Measurements from ENCODE around the gene SLC13A5.
"Not testable (repeated sequence)": the region's sequence is repeated elsewhere in the genome, so short reads cannot be mapped to it uniquely, and the experiment has no call there.

SLC13A5 gene

GRCh38 chr17:6675201-6675825 lies 37.9 kb downstream of the SLC13A5 start:
- no peaks in the 10 kb centered on the region for H3K36me3 ChIP-seq (ENCODE audit: insufficient read depth, low read length)
- H3K9me3 ChIP-seq (ENCODE audit: low read length), result no peaks in the 10 kb centered on the region
- H2AFZ ChIP-seq (ENCODE audit: low read depth, low read length), result no peak overlapping the region
- peaks cover 16% of the 10 kb centered on the region for H3K27me3 ChIP-seq (ENCODE audit: insufficient read depth, low read length)
- no peaks in the 10 kb centered on the region for H3K4me1 ChIP-seq (ENCODE audit: insufficient read depth, low read length)
- no peak overlapping the region for H3K4me3 ChIP-seq (ENCODE audit: low read length)

GRCh38 chr17:6674586-6674985 lies 38.6 kb downstream of the SLC13A5 start:
- Histone ChIP-seq H3K4me3 (ENCODE audit: low read length) (no peak overlapping the region), H2AFZ (ENCODE audit: low read depth, low read length) (no peak overlapping the region), H3K36me3 (ENCODE audit: insufficient read depth, low read length) (no peaks in the 10 kb centered on the region), H3K4me1 (ENCODE audit: insufficient read depth, low read length) (no peaks in the 10 kb centered on the region), H3K9me3 (ENCODE audit: low read length) (no peaks in the 10 kb centered on the region), H3K27me3 (ENCODE audit: insufficient read depth, low read length) (peaks cover 16% of the 10 kb centered on the region)

GRCh38 chr17:6671431-6671830 lies 41.7 kb downstream of the SLC13A5 start:
- no peak overlapping the region for H2AFZ ChIP-seq (ENCODE audit: low read depth, low read length)
- H3K4me1 ChIP-seq (ENCODE audit: insufficient read depth, low read length), result no peaks in the 10 kb centered on the region
- no peak overlapping the region for H3K4me3 ChIP-seq (ENCODE audit: low read length)
- H3K27me3 ChIP-seq (ENCODE audit: insufficient read depth, low read length), result peaks cover 11% of the 10 kb centered on the region
- H3K36me3 ChIP-seq (ENCODE audit: insufficient read depth, low read length), result no peaks in the 10 kb centered on the region
- no peaks in the 10 kb centered on the region for H3K9me3 ChIP-seq (ENCODE audit: low read length)

GRCh38 chr17:6670999-6671398 lies 42.2 kb downstream of the SLC13A5 start:
- Histone ChIP-seq H3K4me3 (ENCODE audit: low read length) (no peak overlapping the region), H3K27me3 (ENCODE audit: insufficient read depth, low read length) (peaks cover 9% of the 10 kb centered on the region), H2AFZ (ENCODE audit: low read depth, low read length) (no peak overlapping the region), H3K4me1 (ENCODE audit: insufficient read depth, low read length) (no peaks in the 10 kb centered on the region), H3K36me3 (ENCODE audit: insufficient read depth, low read length) (no peaks in the 10 kb centered on the region), H3K9me3 (ENCODE audit: low read length) (no peaks in the 10 kb centered on the region)

GRCh38 chr17:6670571-6670970 lies 42.6 kb downstream of the SLC13A5 start:
- H3K36me3 ChIP-seq (ENCODE audit: insufficient read depth, low read length), result no peaks in the 10 kb centered on the region
- no peak overlapping the region for H2AFZ ChIP-seq (ENCODE audit: low read depth, low read length)
- no peaks in the 10 kb centered on the region for H3K4me1 ChIP-seq (ENCODE audit: insufficient read depth, low read length)
- no peaks in the 10 kb centered on the region for H3K9me3 ChIP-seq (ENCODE audit: low read length)
- H3K27me3 ChIP-seq (ENCODE audit: insufficient read depth, low read length), result peaks cover 9% of the 10 kb centered on the region
- no peak overlapping the region for H3K4me3 ChIP-seq (ENCODE audit: low read length)

- Histone ChIP-seq H3K4me1 (ENCODE audit: insufficient read depth, low read length) (no peaks in the 10 kb centered on the region), H3K36me3 (ENCODE audit: insufficient read depth, low read length) (no peaks in the 10 kb centered on the region), H3K27me3 (ENCODE audit: insufficient read depth, low read length) (peaks cover 5% of the 10 kb centered on the region), H3K4me3 (ENCODE audit: low read length) (no peak overlapping the region), H3K9me3 (ENCODE audit: low read length) (no peaks in the 10 kb centered on the region), H2AFZ (ENCODE audit: low read depth, low read length) (no peak overlapping the region)
Observed at GRCh38 chr17:6669479-6670212, 43.5 kb downstream of the SLC13A5 start.

- H3K9me3 ChIP-seq (ENCODE audit: low read length), result no peaks in the 10 kb centered on the region
- no peak overlapping the region for H2AFZ ChIP-seq (ENCODE audit: low read depth, low read length)
- no peaks in the 10 kb centered on the region for H3K4me1 ChIP-seq (ENCODE audit: insufficient read depth, low read length)
- peaks cover 3% of the 10 kb centered on the region for H3K27me3 ChIP-seq (ENCODE audit: insufficient read depth, low read length)
- H3K4me3 ChIP-seq (ENCODE audit: low read length), result no peak overlapping the region
- H3K36me3 ChIP-seq (ENCODE audit: insufficient read depth, low read length), result no peaks in the 10 kb centered on the region
Observed at GRCh38 chr17:6668727-6669425, 44.3 kb downstream of the SLC13A5 start.

GRCh38 chr17:6668219-6668618 lies 45.0 kb downstream of the SLC13A5 start:
- Histone ChIP-seq H3K27me3 (ENCODE audit: insufficient read depth, low read length) (peaks cover 3% of the 10 kb centered on the region), H3K4me3 (ENCODE audit: low read length) (no peak overlapping the region)

GRCh38 chr17:6667516-6667915 lies 45.7 kb downstream of the SLC13A5 start:
- H2AFZ ChIP-seq (ENCODE audit: low read depth, low read length), result no peak overlapping the region
- H3K4me3 ChIP-seq (ENCODE audit: low read length), result no peak overlapping the region
- H3K4me1 ChIP-seq (ENCODE audit: insufficient read depth, low read length), result no peaks in the 10 kb centered on the region
- peaks cover 3% of the 10 kb centered on the region for H3K27me3 ChIP-seq (ENCODE audit: insufficient read depth, low read length)
- H3K9me3 ChIP-seq (ENCODE audit: low read length), result no peaks in the 10 kb centered on the region
- no peaks in the 10 kb centered on the region for H3K36me3 ChIP-seq (ENCODE audit: insufficient read depth, low read length)

More at GRCh38 chr17:6668219-6668618, 45.0 kb downstream of the SLC13A5 start:
- no peaks in the 10 kb centered on the region for H3K9me3 ChIP-seq (ENCODE audit: low read length)
- no peaks in the 10 kb centered on the region for H3K36me3 ChIP-seq (ENCODE audit: insufficient read depth, low read length)
- no peaks in the 10 kb centered on the region for H3K4me1 ChIP-seq (ENCODE audit: insufficient read depth, low read length)
- H2AFZ ChIP-seq (ENCODE audit: low read depth, low read length), result no peak overlapping the region

GRCh38 chr17:6666557-6666956 lies 46.6 kb downstream of the SLC13A5 start:
- no peak overlapping the region for H3K4me3 ChIP-seq (ENCODE audit: low read length)
- H3K36me3 ChIP-seq (ENCODE audit: insufficient read depth, low read length), result no peaks in the 10 kb centered on the region
- H2AFZ ChIP-seq (ENCODE audit: low read depth, low read length), result no peak overlapping the region
- peaks cover 6% of the 10 kb centered on the region for H3K27me3 ChIP-seq (ENCODE audit: insufficient read depth, low read length)
- no peaks in the 10 kb centered on the region for H3K9me3 ChIP-seq (ENCODE audit: low read length)
- H3K4me1 ChIP-seq (ENCODE audit: insufficient read depth, low read length), result no peaks in the 10 kb centered on the region

GRCh38 chr17:6666077-6666521 lies 47.1 kb downstream of the SLC13A5 start:
- H3K9me3 ChIP-seq (ENCODE audit: low read length), result no peaks in the 10 kb centered on the region
- no peak overlapping the region for H3K4me3 ChIP-seq (ENCODE audit: low read length)
- H2AFZ ChIP-seq (ENCODE audit: low read depth, low read length), result no peak overlapping the region
- H3K36me3 ChIP-seq (ENCODE audit: insufficient read depth, low read length), result no peaks in the 10 kb centered on the region
- no peaks in the 10 kb centered on the region for H3K4me1 ChIP-seq (ENCODE audit: insufficient read depth, low read length)
- H3K27me3 ChIP-seq (ENCODE audit: insufficient read depth, low read length), result peaks cover 10% of the 10 kb centered on the region

- H3K9me3 ChIP-seq (ENCODE audit: low read length); H3K4me1 ChIP-seq (ENCODE audit: insufficient read depth, low read length); H3K36me3 ChIP-seq (ENCODE audit: insufficient read depth, low read length); H3K4me3 ChIP-seq (ENCODE audit: low read length); H2AFZ ChIP-seq (ENCODE audit: low read depth, low read length): not testable (repeated sequence)
- H3K27me3 ChIP-seq (ENCODE audit: insufficient read depth, low read length), result peaks cover 26% of the 10 kb centered on the region
Observed at GRCh38 chr17:6663200-6663599, 50.0 kb downstream of the SLC13A5 start.

GRCh38 chr17:6661464-6661848 lies 51.7 kb downstream of the SLC13A5 start:
- Histone ChIP-seq H3K9me3 (ENCODE audit: low read length) (peaks cover 2% of the 10 kb centered on the region), H3K27me3 (ENCODE audit: insufficient read depth, low read length) (peaks cover 34% of the 10 kb centered on the region), H3K4me3 (ENCODE audit: low read length) (no peak overlapping the region), H2AFZ (ENCODE audit: low read depth, low read length) (no peak overlapping the region), H3K36me3 (ENCODE audit: insufficient read depth, low read length) (no peaks in the 10 kb centered on the region), H3K4me1 (ENCODE audit: insufficient read depth, low read length) (no peaks in the 10 kb centered on the region)
